Measurements from ENCODE around the gene SPEF2. TPM values are rescaled to one million over a fixed set of nuclear protein-coding genes. Genes with fewer than 3 reads are reported as not detected.
A peak's percentile ranks its signal among the peaks of the same experiment; 100 is the strongest.

Gene SPEF2
- total RNA-seq, 1 experiment from 2014 or later: 0.15 TPM

DNA sequence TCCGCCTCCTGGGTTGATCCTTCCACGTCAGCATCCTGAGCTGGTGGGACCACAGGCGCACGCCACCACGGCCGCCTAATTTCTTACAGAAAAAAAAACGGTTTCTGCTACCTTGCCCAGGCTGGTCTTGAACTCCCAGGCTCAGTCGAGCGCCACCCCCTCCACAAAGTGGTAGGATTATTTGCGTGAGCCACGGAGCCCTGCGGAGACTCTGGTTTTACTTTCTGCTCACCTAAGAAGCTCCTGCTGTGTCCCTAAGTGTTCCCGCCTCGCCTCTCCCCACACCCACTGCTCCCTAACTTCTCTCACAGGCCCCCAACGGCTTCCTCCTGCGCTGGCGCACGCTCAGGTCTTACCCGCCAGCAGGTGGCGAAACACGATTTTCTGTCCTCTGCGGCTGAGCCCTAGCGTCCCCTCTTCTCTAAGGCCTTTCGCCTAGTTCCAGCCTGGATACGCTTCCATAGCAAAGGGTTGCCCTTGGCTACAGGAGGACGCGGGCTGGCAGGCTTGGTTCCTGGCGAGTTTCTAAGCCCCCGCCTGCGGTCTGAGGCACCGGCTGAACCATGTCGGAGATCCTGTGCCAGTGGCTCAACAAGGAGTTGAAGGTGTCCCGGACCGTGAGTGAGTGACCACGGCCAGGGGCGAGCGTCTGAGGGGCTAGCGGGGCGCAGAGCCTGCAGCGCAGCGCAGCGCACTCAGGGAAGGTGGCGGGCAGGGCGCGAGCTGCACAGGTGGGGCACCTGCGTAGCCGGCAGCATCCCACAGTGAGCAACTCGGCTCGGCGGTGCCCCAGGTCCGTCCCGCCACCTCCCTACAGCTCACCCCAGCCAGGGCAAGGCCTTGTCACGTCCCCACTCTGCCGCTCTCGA, at the start of gene SPEF2 (continued):
- TF ChIP-seq CBFB (CRISPR knock-in tag; IDR thresholded peaks at IDR 0.05; ENCODE audit: low read depth) (peak; percentile 65; the same call in 1 of the 2 replicates), TEAD1 (CRISPR knock-in tag; IDR thresholded peaks at IDR 0.05) (peak; percentile 71; the same call in 1 of the 2 replicates), ZBTB21 (CRISPR knock-in tag; IDR thresholded peaks at IDR 0.05; ENCODE audit: borderline replicate concordance) (peak; percentile 35; the same call in 1 of the 2 replicates), ESRRA (CRISPR knock-in tag; IDR thresholded peaks at IDR 0.05; ENCODE audit: borderline replicate concordance) (no peak), EMX1 (CRISPR knock-in tag; IDR thresholded peaks at IDR 0.05) (no peak), JAZF1 (CRISPR knock-in tag; IDR thresholded peaks at IDR 0.05) (no peak), ZNF138 (CRISPR knock-in tag; conservative IDR thresholded peaks at IDR 0.05) (0 out of 2 replicates have a peak, but pooled peaks have one; percentile 31), HMGA2 (CRISPR knock-in tag; IDR thresholded peaks at IDR 0.05) (no peak)
- TF ChIP-seq, protein P1, sequence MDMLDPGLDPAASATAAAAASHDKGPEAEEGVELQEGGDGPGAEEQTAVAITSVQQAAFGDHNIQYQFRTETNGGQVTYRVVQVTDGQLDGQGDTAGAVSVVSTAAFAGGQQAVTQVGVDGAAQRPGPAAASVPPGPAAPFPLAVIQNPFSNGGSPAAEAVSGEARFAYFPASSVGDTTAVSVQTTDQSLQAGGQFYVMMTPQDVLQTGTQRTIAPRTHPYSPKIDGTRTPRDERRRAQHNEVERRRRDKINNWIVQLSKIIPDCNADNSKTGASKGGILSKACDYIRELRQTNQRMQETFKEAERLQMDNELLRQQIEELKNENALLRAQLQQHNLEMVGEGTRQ (CRISPR knock-in tag; IDR thresholded peaks at IDR 0.05): 0 out of 2 replicates have a peak, but pooled peaks have one; percentile 13
- TF ChIP-seq, protein P2, sequence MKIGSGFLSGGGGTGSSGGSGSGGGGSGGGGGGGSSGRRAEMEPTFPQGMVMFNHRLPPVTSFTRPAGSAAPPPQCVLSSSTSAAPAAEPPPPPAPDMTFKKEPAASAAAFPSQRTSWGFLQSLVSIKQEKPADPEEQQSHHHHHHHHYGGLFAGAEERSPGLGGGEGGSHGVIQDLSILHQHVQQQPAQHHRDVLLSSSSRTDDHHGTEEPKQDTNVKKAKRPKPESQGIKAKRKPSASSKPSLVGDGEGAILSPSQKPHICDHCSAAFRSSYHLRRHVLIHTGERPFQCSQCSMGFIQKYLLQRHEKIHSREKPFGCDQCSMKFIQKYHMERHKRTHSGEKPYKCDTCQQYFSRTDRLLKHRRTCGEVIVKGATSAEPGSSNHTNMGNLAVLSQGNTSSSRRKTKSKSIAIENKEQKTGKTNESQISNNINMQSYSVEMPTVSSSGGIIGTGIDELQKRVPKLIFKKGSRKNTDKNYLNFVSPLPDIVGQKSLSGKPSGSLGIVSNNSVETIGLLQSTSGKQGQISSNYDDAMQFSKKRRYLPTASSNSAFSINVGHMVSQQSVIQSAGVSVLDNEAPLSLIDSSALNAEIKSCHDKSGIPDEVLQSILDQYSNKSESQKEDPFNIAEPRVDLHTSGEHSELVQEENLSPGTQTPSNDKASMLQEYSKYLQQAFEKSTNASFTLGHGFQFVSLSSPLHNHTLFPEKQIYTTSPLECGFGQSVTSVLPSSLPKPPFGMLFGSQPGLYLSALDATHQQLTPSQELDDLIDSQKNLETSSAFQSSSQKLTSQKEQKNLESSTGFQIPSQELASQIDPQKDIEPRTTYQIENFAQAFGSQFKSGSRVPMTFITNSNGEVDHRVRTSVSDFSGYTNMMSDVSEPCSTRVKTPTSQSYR (CRISPR knock-in tag; IDR thresholded peaks at IDR 0.05): no peak
- TF ChIP-seq, protein P3, sequence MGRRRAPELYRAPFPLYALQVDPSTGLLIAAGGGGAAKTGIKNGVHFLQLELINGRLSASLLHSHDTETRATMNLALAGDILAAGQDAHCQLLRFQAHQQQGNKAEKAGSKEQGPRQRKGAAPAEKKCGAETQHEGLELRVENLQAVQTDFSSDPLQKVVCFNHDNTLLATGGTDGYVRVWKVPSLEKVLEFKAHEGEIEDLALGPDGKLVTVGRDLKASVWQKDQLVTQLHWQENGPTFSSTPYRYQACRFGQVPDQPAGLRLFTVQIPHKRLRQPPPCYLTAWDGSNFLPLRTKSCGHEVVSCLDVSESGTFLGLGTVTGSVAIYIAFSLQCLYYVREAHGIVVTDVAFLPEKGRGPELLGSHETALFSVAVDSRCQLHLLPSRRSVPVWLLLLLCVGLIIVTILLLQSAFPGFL (CRISPR knock-in tag; IDR thresholded peaks at IDR 0.05; ENCODE audit: borderline replicate concordance): no peak
- TF ChIP-seq, protein P4, sequence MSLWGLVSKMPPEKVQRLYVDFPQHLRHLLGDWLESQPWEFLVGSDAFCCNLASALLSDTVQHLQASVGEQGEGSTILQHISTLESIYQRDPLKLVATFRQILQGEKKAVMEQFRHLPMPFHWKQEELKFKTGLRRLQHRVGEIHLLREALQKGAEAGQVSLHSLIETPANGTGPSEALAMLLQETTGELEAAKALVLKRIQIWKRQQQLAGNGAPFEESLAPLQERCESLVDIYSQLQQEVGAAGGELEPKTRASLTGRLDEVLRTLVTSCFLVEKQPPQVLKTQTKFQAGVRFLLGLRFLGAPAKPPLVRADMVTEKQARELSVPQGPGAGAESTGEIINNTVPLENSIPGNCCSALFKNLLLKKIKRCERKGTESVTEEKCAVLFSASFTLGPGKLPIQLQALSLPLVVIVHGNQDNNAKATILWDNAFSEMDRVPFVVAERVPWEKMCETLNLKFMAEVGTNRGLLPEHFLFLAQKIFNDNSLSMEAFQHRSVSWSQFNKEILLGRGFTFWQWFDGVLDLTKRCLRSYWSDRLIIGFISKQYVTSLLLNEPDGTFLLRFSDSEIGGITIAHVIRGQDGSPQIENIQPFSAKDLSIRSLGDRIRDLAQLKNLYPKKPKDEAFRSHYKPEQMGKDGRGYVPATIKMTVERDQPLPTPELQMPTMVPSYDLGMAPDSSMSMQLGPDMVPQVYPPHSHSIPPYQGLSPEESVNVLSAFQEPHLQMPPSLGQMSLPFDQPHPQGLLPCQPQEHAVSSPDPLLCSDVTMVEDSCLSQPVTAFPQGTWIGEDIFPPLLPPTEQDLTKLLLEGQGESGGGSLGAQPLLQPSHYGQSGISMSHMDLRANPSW (CRISPR knock-in tag; conservative IDR thresholded peaks at IDR 0.05; ENCODE audit: low read depth): no peak
- TF ChIP-seq, protein P5, sequence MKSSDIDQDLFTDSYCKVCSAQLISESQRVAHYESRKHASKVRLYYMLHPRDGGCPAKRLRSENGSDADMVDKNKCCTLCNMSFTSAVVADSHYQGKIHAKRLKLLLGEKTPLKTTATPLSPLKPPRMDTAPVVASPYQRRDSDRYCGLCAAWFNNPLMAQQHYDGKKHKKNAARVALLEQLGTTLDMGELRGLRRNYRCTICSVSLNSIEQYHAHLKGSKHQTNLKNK (CRISPR knock-in tag; IDR thresholded peaks at IDR 0.05): no peak
- TF ChIP-seq, protein P6, sequence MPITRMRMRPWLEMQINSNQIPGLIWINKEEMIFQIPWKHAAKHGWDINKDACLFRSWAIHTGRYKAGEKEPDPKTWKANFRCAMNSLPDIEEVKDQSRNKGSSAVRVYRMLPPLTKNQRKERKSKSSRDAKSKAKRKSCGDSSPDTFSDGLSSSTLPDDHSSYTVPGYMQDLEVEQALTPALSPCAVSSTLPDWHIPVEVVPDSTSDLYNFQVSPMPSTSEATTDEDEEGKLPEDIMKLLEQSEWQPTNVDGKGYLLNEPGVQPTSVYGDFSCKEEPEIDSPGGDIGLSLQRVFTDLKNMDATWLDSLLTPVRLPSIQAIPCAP (CRISPR knock-in tag; IDR thresholded peaks at IDR 0.05): no peak
- TF ChIP-seq, protein P7, sequence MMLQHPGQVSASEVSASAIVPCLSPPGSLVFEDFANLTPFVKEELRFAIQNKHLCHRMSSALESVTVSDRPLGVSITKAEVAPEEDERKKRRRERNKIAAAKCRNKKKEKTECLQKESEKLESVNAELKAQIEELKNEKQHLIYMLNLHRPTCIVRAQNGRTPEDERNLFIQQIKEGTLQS (CRISPR knock-in tag; conservative IDR thresholded peaks at IDR 0.05): no peak

DNA sequence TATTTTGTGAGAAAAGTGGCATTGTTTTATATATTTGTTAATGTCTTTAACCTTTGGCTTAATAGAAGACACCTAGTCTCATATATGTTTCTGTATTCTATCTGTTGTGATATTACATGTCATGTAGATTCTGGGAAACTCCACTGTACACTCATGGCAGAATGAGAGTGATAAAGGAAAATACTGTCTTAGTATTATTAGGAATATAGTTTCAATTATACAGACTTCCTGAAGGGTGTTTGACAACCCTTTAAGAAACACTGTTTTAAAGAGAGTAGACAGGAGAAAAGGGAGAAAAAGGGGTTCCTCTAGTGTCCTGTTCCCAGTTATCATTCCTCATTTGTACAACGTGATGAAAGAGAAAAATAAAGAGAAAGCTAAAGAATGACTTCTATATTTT, 42.1 kb upstream of the SPEF2 start:
- DNase-seq (ENCODE audit: low spot score) (no peak), ATAC-seq (no peak)
- Mint-ChIP-seq H3K4me1 (no peaks in the 10 kb centered on the region), H3K36me3 (peaks cover 5% of the 10 kb centered on the region; the same call in 1 of the 2 replicates), H3K9me3 (peaks cover 5% of the 10 kb centered on the region), H3K27ac (no peak overlapping the region), H3K4me3 (no peak overlapping the region), H3K27me3 (ENCODE audit: low read depth) (peaks cover 9% of the 10 kb centered on the region)
- ChIA-PET POLR2A (no interaction called here), CTCF (no interaction called here)
- TF ChIP-seq SMAD4 (CRISPR knock-in tag; IDR thresholded peaks at IDR 0.05): no peak
- TF ChIP-seq, protein P8, sequence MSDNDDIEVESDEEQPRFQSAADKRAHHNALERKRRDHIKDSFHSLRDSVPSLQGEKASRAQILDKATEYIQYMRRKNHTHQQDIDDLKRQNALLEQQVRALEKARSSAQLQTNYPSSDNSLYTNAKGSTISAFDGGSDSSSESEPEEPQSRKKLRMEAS (CRISPR knock-in tag; IDR thresholded peaks at IDR 0.05): no peak
- no peak for TF ChIP-seq NR1H2 (CRISPR knock-in tag; IDR thresholded peaks at IDR 0.05)
- TF ChIP-seq FOXK1 (CRISPR knock-in tag; IDR thresholded peaks at IDR 0.05): no peak
- TF ChIP-seq, protein P9, sequence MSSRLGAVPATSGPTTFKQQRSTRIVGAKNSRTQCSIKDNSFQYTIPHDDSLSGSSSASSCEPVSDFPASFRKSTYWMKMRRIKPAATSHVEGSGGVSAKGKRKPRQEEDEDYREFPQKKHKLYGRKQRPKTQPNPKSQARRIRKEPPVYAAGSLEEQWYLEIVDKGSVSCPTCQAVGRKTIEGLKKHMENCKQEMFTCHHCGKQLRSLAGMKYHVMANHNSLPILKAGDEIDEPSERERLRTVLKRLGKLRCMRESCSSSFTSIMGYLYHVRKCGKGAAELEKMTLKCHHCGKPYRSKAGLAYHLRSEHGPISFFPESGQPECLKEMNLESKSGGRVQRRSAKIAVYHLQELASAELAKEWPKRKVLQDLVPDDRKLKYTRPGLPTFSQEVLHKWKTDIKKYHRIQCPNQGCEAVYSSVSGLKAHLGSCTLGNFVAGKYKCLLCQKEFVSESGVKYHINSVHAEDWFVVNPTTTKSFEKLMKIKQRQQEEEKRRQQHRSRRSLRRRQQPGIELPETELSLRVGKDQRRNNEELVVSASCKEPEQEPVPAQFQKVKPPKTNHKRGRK (CRISPR knock-in tag; IDR thresholded peaks at IDR 0.05; ENCODE audit: borderline replicate concordance): no peak
- TF ChIP-seq, protein P10, sequence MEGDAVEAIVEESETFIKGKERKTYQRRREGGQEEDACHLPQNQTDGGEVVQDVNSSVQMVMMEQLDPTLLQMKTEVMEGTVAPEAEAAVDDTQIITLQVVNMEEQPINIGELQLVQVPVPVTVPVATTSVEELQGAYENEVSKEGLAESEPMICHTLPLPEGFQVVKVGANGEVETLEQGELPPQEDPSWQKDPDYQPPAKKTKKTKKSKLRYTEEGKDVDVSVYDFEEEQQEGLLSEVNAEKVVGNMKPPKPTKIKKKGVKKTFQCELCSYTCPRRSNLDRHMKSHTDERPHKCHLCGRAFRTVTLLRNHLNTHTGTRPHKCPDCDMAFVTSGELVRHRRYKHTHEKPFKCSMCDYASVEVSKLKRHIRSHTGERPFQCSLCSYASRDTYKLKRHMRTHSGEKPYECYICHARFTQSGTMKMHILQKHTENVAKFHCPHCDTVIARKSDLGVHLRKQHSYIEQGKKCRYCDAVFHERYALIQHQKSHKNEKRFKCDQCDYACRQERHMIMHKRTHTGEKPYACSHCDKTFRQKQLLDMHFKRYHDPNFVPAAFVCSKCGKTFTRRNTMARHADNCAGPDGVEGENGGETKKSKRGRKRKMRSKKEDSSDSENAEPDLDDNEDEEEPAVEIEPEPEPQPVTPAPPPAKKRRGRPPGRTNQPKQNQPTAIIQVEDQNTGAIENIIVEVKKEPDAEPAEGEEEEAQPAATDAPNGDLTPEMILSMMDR (IDR thresholded peaks at IDR 0.05): no peak
- no peak for TF ChIP-seq MYBL2 (CRISPR knock-in tag; IDR thresholded peaks at IDR 0.05)
